Neutrophil (primary cell): ENCODE data around the gene FBXL5.
A peak's percentile ranks its signal among the peaks of the same experiment; 100 is the strongest.

Source experiments
- H3K27ac ChIP-seq: fragments of 200-600 bp; sonication (generic); 2 replicates; pipeline ENCODE4 v1.5.1; 2016; ENCODE audit warnings: mild to moderate bottlenecking, moderate library complexity
- H3K27me3 ChIP-seq: fragments of 200-600 bp; sonication (generic); 2 replicates; pipeline ENCODE4 v1.6.0; 2016; ENCODE audit warnings: mild to moderate bottlenecking
- H3K36me3 ChIP-seq: fragments of 200-600 bp; sonication (generic); 2 replicates; pipeline ENCODE4 v1.5.1; 2017
- H3K4me1 ChIP-seq, 2 experiments: fragments of 200-600 bp in 1 of 2; sonication (generic) in 1 of 2; 1 replicate in 1 of 2; 2 replicates in 1 of 2; pipeline versions ENCODE4 v1.5.1 to v1.6.1; 2013 to 2016; ENCODE audit warnings: low read depth in 1 of 2, low read length in 1 of 2, mild to moderate bottlenecking in 1 of 2, moderate library complexity in 1 of 2; ENCODE audit not compliant: control insufficient read depth in 1 of 2, insufficient read depth in 1 of 2
- H3K4me3 ChIP-seq, 2 experiments: fragments of 200-600 bp in 1 of 2; sonication (generic) in 1 of 2; 1 replicate in 1 of 2; 2 replicates in 1 of 2; pipeline ENCODE4 v1.5.1; 2013 to 2016; ENCODE audit warnings: low read depth in 1 of 2, low read length in 1 of 2, mild to moderate bottlenecking in 1 of 2, moderate library complexity in 1 of 2
- H3K9me3 ChIP-seq: fragments of 200-600 bp; sonication (generic); 2 replicates; pipeline ENCODE4 v1.5.1; 2016
- TF ChIP-seq, protein P1 (sequence below): fragments of 200-600 bp; sonication (generic); IDR thresholded peaks from 2 replicates; pipeline ENCODE4 v1.5.1; 2016; ENCODE audit warnings: antibody characterized with exemption

Gene FBXL5

DNA sequence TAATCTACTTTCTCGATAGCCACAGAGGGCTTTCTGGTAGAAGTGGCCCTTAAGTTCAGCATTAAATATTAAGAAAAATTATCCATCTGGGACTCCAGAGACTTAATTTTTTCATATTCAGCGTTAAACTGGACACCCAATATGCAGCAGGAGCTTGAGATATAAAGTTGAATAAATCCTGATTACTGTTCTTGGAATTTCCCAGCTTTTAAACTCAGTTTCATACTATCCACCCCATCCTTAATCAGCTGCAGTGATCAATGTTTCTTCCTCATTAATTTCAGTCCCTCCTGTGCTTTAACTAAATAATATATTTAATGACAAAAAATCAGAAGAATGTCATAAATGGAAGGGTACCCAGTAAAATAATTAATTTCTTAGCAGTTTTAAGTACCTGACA, 3.6 kb upstream of the FBXL5 start:
- Histone ChIP-seq H3K4me3 (peak overlapping the region; percentile 82 to 92), H3K4me1 (peaks cover 64 to 87% of the 10 kb centered on the region in 2 experiments), H3K27me3 (no peaks in the 10 kb centered on the region), H3K27ac (peak overlapping the region; percentile 99), H3K9me3 (no peaks in the 10 kb centered on the region), H3K36me3 (peaks cover 24% of the 10 kb centered on the region)
- TF ChIP-seq, protein P1, sequence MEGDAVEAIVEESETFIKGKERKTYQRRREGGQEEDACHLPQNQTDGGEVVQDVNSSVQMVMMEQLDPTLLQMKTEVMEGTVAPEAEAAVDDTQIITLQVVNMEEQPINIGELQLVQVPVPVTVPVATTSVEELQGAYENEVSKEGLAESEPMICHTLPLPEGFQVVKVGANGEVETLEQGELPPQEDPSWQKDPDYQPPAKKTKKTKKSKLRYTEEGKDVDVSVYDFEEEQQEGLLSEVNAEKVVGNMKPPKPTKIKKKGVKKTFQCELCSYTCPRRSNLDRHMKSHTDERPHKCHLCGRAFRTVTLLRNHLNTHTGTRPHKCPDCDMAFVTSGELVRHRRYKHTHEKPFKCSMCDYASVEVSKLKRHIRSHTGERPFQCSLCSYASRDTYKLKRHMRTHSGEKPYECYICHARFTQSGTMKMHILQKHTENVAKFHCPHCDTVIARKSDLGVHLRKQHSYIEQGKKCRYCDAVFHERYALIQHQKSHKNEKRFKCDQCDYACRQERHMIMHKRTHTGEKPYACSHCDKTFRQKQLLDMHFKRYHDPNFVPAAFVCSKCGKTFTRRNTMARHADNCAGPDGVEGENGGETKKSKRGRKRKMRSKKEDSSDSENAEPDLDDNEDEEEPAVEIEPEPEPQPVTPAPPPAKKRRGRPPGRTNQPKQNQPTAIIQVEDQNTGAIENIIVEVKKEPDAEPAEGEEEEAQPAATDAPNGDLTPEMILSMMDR, result no peak

DNA sequence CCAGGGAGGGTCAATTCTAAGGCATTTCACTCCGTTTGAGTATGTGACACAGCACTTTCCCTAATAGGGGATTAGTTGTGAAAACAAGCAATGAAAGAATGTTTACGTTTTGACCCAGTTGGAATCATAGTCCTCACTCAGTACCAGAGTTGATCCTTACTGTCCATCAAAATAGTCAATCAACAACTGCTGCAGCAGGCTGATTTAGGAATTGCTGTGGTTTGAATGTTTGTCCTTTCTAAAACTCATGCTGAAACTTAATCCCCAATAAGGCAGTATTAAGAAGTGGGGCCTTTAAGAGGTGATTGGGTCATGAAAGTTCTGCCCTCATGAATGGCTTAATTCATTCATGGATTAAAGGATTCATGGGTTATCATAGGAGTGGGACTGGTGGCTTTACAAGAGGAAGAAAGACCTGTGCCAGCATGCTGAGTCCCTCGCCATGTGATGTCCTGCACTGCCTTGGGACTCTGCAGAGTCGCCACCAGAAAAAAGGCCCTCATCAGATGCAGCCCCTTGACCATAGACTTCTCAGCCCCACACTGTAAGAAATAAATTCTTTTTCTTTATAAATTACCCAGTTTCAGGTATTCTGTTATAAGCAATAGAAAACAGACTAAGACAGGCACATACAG, 3.1 kb upstream of the FBXL5 start:
- H3K4me1 ChIP-seq, result peaks cover 60 to 87% of the 10 kb centered on the region in 2 experiments
- peak overlapping the region; percentile 99 for H3K27ac ChIP-seq
- TF ChIP-seq, protein P1, result peak; percentile 10
- no peaks in the 10 kb centered on the region for H3K9me3 ChIP-seq
- peak overlapping the region; percentile 82 to 92 for H3K4me3 ChIP-seq
- H3K36me3 ChIP-seq, result peaks cover 24% of the 10 kb centered on the region
- H3K27me3 ChIP-seq, result no peaks in the 10 kb centered on the region

DNA sequence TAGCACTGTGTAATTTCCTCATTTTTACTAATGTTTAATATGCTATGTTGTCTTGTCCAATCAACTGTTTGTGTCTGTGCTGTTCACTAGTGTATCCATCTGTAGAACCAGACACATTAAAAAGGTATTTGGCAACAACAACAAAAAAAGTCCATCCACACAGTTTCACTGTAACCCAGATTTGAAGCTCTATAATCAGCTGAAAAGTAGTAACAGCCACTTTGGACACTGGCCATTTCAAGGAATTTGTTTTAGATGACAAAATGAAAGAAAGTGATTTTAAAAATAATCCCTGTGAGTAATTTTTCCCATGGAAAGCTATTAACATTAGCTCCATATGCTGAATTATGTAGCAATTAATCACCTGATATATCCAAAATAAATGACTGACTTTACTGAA, 2.2 kb upstream of the FBXL5 start:
- Histone ChIP-seq H3K4me3 (peak overlapping the region; percentile 82 to 92), H3K27ac (peak overlapping the region; percentile 99), H3K36me3 (peaks cover 24% of the 10 kb centered on the region), H3K27me3 (no peaks in the 10 kb centered on the region), H3K4me1 (peaks cover 59 to 87% of the 10 kb centered on the region in 2 experiments), H3K9me3 (no peaks in the 10 kb centered on the region)
- TF ChIP-seq, protein P1, result no peak

DNA sequence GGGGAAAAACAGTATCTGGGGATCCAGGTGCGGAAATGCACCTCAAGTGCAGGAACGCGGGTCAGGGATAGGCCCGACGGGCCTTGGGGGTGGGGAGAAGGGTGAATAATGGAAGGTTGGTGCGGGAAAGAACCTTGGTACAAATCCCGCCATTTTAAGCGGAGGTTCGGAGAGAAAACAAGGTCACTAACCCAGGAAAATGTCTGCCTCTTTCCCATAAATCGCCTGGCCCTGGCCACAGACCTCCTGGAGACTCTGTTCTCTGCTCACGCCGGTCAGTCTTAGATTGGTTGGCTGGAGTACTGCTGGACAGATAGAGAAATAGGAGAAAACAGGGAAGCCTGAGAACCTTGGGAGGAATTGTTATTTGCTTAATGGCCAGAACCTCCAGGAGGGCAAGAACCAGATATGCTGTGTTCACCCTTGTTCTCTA, 897 bp upstream of the FBXL5 start:
- H3K9me3 ChIP-seq, result no peaks in the 10 kb centered on the region
- H3K36me3 ChIP-seq, result peaks cover 28% of the 10 kb centered on the region
- H3K4me3 ChIP-seq, result peak overlapping the region; percentile 82 to 92
- TF ChIP-seq, protein P1, result no peak
- no peaks in the 10 kb centered on the region for H3K27me3 ChIP-seq
- peaks cover 59 to 87% of the 10 kb centered on the region in 2 experiments for H3K4me1 ChIP-seq
- H3K27ac ChIP-seq, result peak overlapping the region; percentile 99

DNA sequence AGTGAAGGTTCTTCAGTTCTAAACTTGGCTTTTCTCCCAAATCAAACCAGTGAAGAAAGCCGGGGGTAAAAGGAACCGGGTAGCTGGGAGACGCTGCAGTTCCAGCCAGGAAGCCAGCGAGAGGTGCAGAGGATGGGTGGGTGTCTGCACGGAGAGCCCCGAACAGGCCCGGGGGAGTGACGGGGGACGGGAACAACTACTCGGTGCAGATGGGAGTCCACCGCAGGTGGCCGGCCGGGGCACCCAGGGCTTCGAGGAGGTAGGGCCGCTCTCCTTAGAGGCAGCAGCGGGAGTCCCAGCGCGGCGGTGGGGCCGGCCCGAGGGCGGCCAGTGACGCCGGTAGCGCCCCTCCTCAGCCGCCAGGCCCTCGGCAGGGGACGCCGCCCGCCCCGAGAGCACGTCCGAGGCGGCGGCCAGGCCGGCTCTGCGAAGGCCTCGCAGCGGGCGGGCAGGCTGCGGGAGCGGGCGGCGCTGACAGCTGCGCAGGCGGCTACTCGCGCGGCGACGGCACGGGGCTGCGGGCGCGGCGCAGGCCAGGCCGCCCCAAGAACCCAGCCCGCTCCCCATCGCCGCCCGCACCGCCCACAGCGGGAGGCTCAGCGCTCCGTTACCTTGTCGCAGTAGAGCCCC, 449 bp downstream of the FBXL5 start:
- TF ChIP-seq, protein P1, result no peak
- peaks cover 60 to 87% of the 10 kb centered on the region in 2 experiments for H3K4me1 ChIP-seq

More for the DNA sequence above, 449 bp downstream of the FBXL5 start:
- Histone ChIP-seq H3K4me3 (peak overlapping the region; percentile 82 to 92), H3K27ac (peak overlapping the region; percentile 99), H3K36me3 (peaks cover 33% of the 10 kb centered on the region), H3K27me3 (no peaks in the 10 kb centered on the region), H3K9me3 (no peaks in the 10 kb centered on the region)
